Measurements from ENCODE around the gene TRPM2. TPM values are rescaled to one million over a fixed set of nuclear protein-coding genes. Genes with fewer than 3 reads are reported as not detected.
A peak's percentile ranks its signal among the peaks of the same experiment; 100 is the strongest.

The TRPM2 gene
- total RNA-seq, 1 experiment from 2014 or later: 28.1 TPM

GRCh38 chr21:44359396-44359795, 6.0 kb downstream of the TRPM2 start:
- ChIA-PET POLR2A (no interaction called here), RAD21 (ENCODE audit: low non-redundant PET in 1 of 2, low total read pairs in 2 of 2, uncharacterized antibody in 2 of 2, unreplicated experiment in 2 of 2) (no interaction called here), CTCF (no interaction called here)
- intact Hi-C loops (cut with micrococcal nuclease): no loop called here
- Histone ChIP-seq H3K79me2 (ENCODE audit: insufficient read depth, low read length) (no peaks in the 10 kb centered on the region), H3K9ac (ENCODE audit: low read length) (no peak overlapping the region), H3K36me3 (ENCODE audit: control insufficient read depth in 1 of 2, insufficient read depth in 2 of 2, low read length in 2 of 2) (no peaks in the 10 kb centered on the region), H3K27me3 (ENCODE audit: insufficient read depth, low read length) (no peaks in the 10 kb centered on the region), H3K4me3 (replicated peaks in 1 of 2; ENCODE audit: low read depth in 1 of 2, low read length in 2 of 2) (no peak overlapping the region), H3K27ac (ENCODE audit: low read depth, low read length) (no peak overlapping the region), H3K9me2 (ENCODE audit: insufficient read depth) (no peaks in the 10 kb centered on the region), H2AFZ (ENCODE audit: low read depth, low read length, poor library complexity, severe bottlenecking) (no peak overlapping the region), H3K4me2 (ENCODE audit: low read length) (no peak overlapping the region), H3K4me1 (ENCODE audit: control insufficient read depth in 1 of 2, insufficient read depth in 2 of 2, low read length in 2 of 2) (no peaks in the 10 kb centered on the region), H4K20me1 (ENCODE audit: insufficient read depth) (no peaks in the 10 kb centered on the region), H3K9me3 (ENCODE audit: control insufficient read depth in 1 of 2, insufficient read depth in 1 of 2, low read depth in 1 of 2, low read length in 2 of 2) (no peaks in the 10 kb centered on the region; a peak in 1 of 4 replicates)
- ATAC-seq: no peak
- TF ChIP-seq ZNF274 (IDR thresholded peaks at IDR 0.05; ENCODE audit: low read depth, low read length) (no peak), CBX3 (IDR thresholded peaks at IDR 0.05; ENCODE audit: low read depth) (no peak), FOSL1 (IDR thresholded peaks at IDR 0.05; ENCODE audit: low read depth) (no peak), YY1 (IDR thresholded peaks at IDR 0.05; ENCODE audit: extremely low read depth, insufficient replicate concordance, low read depth, low read length) (no peak), EGR1 (IDR thresholded peaks at IDR 0.05; ENCODE audit: low read depth) (no peak), POLR2A (IDR thresholded peaks at IDR 0.05; ENCODE audit: borderline replicate concordance, extremely low read depth, insufficient read depth, insufficient read length) (no peak), EZH2 (IDR thresholded peaks at IDR 0.05) (no peak), JUND (IDR thresholded peaks at IDR 0.05) (no peak), MAX (IDR thresholded peaks at IDR 0.05) (no peak), ZFX (IDR thresholded peaks at IDR 0.05) (no peak), CEBPB (IDR thresholded peaks at IDR 0.05; ENCODE audit: low read depth) (no peak), ELF1 (IDR thresholded peaks at IDR 0.05; ENCODE audit: borderline replicate concordance, low read depth) (no peak), SIN3A (IDR thresholded peaks at IDR 0.05; ENCODE audit: low read depth) (no peak)
- TF ChIP-seq, protein P1, sequence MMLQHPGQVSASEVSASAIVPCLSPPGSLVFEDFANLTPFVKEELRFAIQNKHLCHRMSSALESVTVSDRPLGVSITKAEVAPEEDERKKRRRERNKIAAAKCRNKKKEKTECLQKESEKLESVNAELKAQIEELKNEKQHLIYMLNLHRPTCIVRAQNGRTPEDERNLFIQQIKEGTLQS (IDR thresholded peaks at IDR 0.05): no peak
- no TSS peak for BruUV-seq (replicated peaks)
- DNase-seq (ENCODE audit: low read depth, low spot score): no peak

DNA sequence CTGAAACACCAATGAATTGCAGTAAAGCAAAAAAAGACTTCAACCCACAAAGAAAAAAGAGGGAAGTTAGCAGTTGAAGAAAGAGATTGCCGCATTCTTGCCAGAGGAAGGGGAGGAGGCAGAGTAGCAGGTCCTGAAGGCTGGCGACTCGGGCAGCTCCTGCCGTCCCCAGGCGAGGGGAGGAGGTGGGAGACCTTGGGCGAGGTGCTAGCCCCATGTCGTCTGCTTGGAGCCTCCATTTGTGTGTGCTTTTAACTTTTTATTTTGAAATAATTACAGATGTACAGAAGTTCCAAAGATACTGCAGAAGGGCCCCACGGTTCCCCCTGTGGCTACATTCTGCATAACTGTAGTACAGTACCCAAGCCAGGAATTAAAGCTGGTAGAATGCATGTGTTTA, 6.7 kb downstream of the TRPM2 start:
- Histone ChIP-seq H3K4me1 (ENCODE audit: control insufficient read depth in 1 of 2, insufficient read depth in 2 of 2, low read length in 2 of 2) (no peaks in the 10 kb centered on the region), H3K4me2 (ENCODE audit: low read length) (no peak overlapping the region), H4K20me1 (ENCODE audit: insufficient read depth) (no peaks in the 10 kb centered on the region), H3K36me3 (ENCODE audit: control insufficient read depth in 1 of 2, insufficient read depth in 2 of 2, low read length in 2 of 2) (no peaks in the 10 kb centered on the region), H3K9me3 (ENCODE audit: control insufficient read depth in 1 of 2, insufficient read depth in 1 of 2, low read depth in 1 of 2, low read length in 2 of 2) (no peaks in the 10 kb centered on the region; a peak in 1 of 4 replicates), H3K9me2 (ENCODE audit: insufficient read depth) (no peaks in the 10 kb centered on the region), H3K27ac (ENCODE audit: low read depth, low read length) (no peak overlapping the region), H3K79me2 (ENCODE audit: insufficient read depth, low read length) (no peaks in the 10 kb centered on the region), H2AFZ (ENCODE audit: low read depth, low read length, poor library complexity, severe bottlenecking) (no peak overlapping the region), H3K27me3 (ENCODE audit: insufficient read depth, low read length) (no peaks in the 10 kb centered on the region), H3K9ac (ENCODE audit: low read length) (no peak overlapping the region), H3K4me3 (replicated peaks in 1 of 2; ENCODE audit: low read depth in 1 of 2, low read length in 2 of 2) (no peak overlapping the region)
- TF ChIP-seq CTCF (IDR thresholded peaks at IDR 0.05 in 2 of 3, conservative IDR thresholded peaks at IDR 0.05 in 1 of 3; ENCODE audit: borderline replicate concordance in 1 of 3, insufficient read depth in 1 of 3, low read depth in 2 of 3, low read length in 2 of 3) (0 out of 6 replicates have a peak, but pooled peaks of 1 of the 3 experiments have one; percentile 16), YY1 (IDR thresholded peaks at IDR 0.05; ENCODE audit: extremely low read depth, insufficient replicate concordance, low read depth, low read length) (no peak), CBX3 (IDR thresholded peaks at IDR 0.05; ENCODE audit: low read depth) (no peak), SRF (IDR thresholded peaks at IDR 0.05; ENCODE audit: low read depth) (no peak), POLR2A (IDR thresholded peaks at IDR 0.05; ENCODE audit: borderline replicate concordance, extremely low read depth, insufficient read depth, insufficient read length) (no peak), CEBPB (IDR thresholded peaks at IDR 0.05; ENCODE audit: low read depth) (no peak)
- TF ChIP-seq, protein P2, sequence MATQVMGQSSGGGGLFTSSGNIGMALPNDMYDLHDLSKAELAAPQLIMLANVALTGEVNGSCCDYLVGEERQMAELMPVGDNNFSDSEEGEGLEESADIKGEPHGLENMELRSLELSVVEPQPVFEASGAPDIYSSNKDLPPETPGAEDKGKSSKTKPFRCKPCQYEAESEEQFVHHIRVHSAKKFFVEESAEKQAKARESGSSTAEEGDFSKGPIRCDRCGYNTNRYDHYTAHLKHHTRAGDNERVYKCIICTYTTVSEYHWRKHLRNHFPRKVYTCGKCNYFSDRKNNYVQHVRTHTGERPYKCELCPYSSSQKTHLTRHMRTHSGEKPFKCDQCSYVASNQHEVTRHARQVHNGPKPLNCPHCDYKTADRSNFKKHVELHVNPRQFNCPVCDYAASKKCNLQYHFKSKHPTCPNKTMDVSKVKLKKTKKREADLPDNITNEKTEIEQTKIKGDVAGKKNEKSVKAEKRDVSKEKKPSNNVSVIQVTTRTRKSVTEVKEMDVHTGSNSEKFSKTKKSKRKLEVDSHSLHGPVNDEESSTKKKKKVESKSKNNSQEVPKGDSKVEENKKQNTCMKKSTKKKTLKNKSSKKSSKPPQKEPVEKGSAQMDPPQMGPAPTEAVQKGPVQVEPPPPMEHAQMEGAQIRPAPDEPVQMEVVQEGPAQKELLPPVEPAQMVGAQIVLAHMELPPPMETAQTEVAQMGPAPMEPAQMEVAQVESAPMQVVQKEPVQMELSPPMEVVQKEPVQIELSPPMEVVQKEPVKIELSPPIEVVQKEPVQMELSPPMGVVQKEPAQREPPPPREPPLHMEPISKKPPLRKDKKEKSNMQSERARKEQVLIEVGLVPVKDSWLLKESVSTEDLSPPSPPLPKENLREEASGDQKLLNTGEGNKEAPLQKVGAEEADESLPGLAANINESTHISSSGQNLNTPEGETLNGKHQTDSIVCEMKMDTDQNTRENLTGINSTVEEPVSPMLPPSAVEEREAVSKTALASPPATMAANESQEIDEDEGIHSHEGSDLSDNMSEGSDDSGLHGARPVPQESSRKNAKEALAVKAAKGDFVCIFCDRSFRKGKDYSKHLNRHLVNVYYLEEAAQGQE (IDR thresholded peaks at IDR 0.05; ENCODE audit: low read depth): no peak
- no TSS peak for BruUV-seq (replicated peaks)
- ChIA-PET POLR2A (no interaction called here), RAD21 (ENCODE audit: low non-redundant PET in 1 of 2, low total read pairs in 2 of 2, uncharacterized antibody in 2 of 2, unreplicated experiment in 2 of 2) (no interaction called here), CTCF (no interaction called here)
- DNase-seq (ENCODE audit: low read depth, low spot score) (no peak), ATAC-seq (peak; percentile 58; the same call in 1 of the 2 replicates)
- intact Hi-C loops (cut with micrococcal nuclease): no loop called here
